GM12891 (cell line): Measurements from ENCODE around the gene CCDC33.

Experiments used
- POLR2A ChIP-seq: IDR thresholded peaks from 2 replicates; pipeline ENCODE4 v1.6.1; 2011; ENCODE audit warnings: low read depth, low read length, control low read depth
- POLR2AphosphoS5 ChIP-seq: IDR thresholded peaks from 2 replicates; pipeline ENCODE4 v1.6.1; 2011; ENCODE audit warnings: low read depth, low read length, control low read depth

DNA sequence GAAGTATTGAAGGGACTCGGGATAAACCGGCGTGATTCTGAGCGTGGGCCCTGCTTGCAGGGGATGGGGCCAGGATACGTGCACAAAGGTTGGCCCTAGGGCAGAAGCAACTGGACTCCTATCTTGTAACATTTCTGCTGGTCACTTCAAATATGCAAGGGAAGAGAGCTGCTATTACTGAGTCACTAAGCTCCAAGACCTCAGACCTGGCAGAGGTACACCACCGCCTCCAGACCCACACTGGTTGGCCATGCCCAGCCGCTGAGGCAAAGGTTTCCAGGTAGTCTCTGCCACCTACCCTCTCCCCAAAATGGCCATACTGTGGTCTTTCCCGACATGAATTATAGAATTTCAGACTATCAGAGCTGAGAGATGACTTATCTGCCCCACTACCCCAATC, 20.2 kb upstream of the CCDC33 start:
- TF ChIP-seq POLR2A (no peak), POLR2AphosphoS5 (no peak)
